PC-9 (cell line): ENCODE results near the gene EVC2. TPM values are rescaled to one million over a fixed set of nuclear protein-coding genes. Genes with fewer than 3 reads are reported as not detected.

ENCODE experiments used
- BruUV-seq: library from RNA; stranded (reverse); fragments of 400-500 nt; replicated peaks from 2 replicates; lab custom pipeline; 2021; lab: Mats Ljungman, UMichigan
- CTCF ChIA-PET: fragments of 300-600 bp; sonication (Branson Sonifier 250); formaldehyde crosslinking; loops from one replicate; lab custom pipeline; 2022; ENCODE audit warnings: antibody characterized with exemption; lab: Charles Lee
- POLR2A ChIA-PET: fragments of 300-600 bp; sonication (Branson Sonifier 250); formaldehyde crosslinking; loops from one replicate; lab custom pipeline; 2022; ENCODE audit warnings: antibody characterized with exemption; ENCODE audit not compliant: unreplicated experiment; lab: Charles Lee
- DNase-seq, 2 experiments: peaks; one replicate each; pipeline versions ENCODE4 v3.0.0 to v3.0.0-alpha.2; 2015 to 2022; ENCODE audit warnings: mixed read lengths in 1 of 2
- H2AFZ ChIP-seq: fragments of 200-600 bp; sonication (generic); 2 replicates; pipeline ENCODE4 v1.8.1; 2017; ENCODE audit warnings: antibody characterized with exemption
- H3F3A ChIP-seq: fragments of 200-600 bp; sonication (generic); 2 replicates; pipeline ENCODE4 v1.8.1; 2017; ENCODE audit warnings: antibody characterized with exemption, mild to moderate bottlenecking, low read depth; ENCODE audit not compliant: insufficient read depth
- H3K27ac ChIP-seq: fragments of 200-600 bp; sonication (generic); 2 replicates; pipeline ENCODE4 v1.6.1; 2016; ENCODE audit warnings: mixed run types
- H3K27me3 ChIP-seq: fragments of 200-600 bp; sonication (generic); 2 replicates; pipeline ENCODE4 v1.6.1; 2016; ENCODE audit warnings: low read depth, mixed run types; ENCODE audit not compliant: insufficient read depth
- H3K36me3 ChIP-seq: fragments of 200-600 bp; sonication (generic); 2 replicates; pipeline ENCODE4 v1.6.1; 2016; ENCODE audit warnings: low read depth, mixed run types
- H3K4me1 ChIP-seq: fragments of 200-600 bp; sonication (generic); replicated peaks from 2 replicates; pipeline ENCODE4 v1.6.1; 2016; ENCODE audit warnings: mixed run types; ENCODE audit not compliant: insufficient read depth
- H3K4me2 ChIP-seq: fragments of 200-600 bp; sonication (generic); 2 replicates; pipeline ENCODE4 v1.6.1; 2017; ENCODE audit warnings: mixed run types
- H3K4me3 ChIP-seq: fragments of 200-600 bp; sonication (generic); 2 replicates; pipeline ENCODE4 v1.6.1; 2016; ENCODE audit warnings: mixed run types
- H3K79me2 ChIP-seq: fragments of 200-600 bp; sonication (generic); 2 replicates; pipeline ENCODE4 v1.6.1; 2017; ENCODE audit warnings: low read depth, mixed run types
- H3K9me2 ChIP-seq: fragments of 200-600 bp; sonication (generic); 2 replicates; pipeline ENCODE4 v1.8.1; 2017; ENCODE audit warnings: mild to moderate bottlenecking; ENCODE audit not compliant: insufficient read depth
- H3K9me3 ChIP-seq: fragments of 200-600 bp; sonication (generic); 2 replicates; pipeline ENCODE4 v1.8.1; 2016; ENCODE audit warnings: low read depth; ENCODE audit not compliant: insufficient read depth
- H4K20me1 ChIP-seq: fragments of 200-600 bp; sonication (generic); 2 replicates; pipeline ENCODE4 v1.8.1; 2017; ENCODE audit not compliant: insufficient read depth
- EZH2 ChIP-seq: fragments of 200-600 bp; sonication (generic); IDR thresholded peaks from 2 replicates; pipeline ENCODE4 v1.8.0; 2017; ENCODE audit warnings: antibody characterized with exemption, low read depth
- intact Hi-C: fragments of 100-400 bp; cut with micrococcal nuclease; formaldehyde crosslinking; loops from one replicate; pipeline ENCODE4 v1.10.0; 2022; ENCODE audit not compliant: unreplicated experiment
- total RNA-seq: library from RNA; stranded (reverse); gene quantifications from 2 replicates; pipeline ENCODE4 v1.2.3, GENCODE V29; 2021
- TF ChIP-seq, protein P1 (sequence below): fragments of 200-600 bp; sonication (generic); conservative IDR thresholded peaks from 2 replicates; pipeline ENCODE4 v1.6.1; 2017; ENCODE audit warnings: mixed run types, antibody characterized with exemption, mild to moderate bottlenecking, moderate library complexity

Gene EVC2
- total RNA-seq, 1 experiment from 2014 or later, result 1.4 TPM

DNA sequence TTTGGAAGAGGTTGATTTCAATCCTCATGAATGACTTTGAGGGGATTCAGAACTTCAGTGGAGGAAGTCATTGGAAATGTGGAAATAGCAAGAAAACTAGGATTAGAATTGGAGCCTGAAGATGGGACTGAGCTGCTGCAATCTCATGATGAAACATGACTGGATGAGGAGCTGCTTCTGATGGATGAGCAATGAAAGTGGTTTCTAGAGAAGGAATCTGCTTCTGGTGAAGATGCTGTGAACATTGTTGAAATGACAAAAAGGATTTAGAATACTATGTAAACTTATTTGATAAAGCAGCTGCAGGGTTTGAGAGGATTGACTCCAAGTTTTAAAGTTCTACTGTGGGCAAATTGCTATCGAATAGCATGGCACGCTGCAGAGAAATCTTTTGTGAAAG lies 29.7 kb upstream of the EVC2 start:
- ChIA-PET POLR2A (no interaction called here), CTCF (no interaction called here)
- Histone ChIP-seq H3F3A (no peaks in the 10 kb centered on the region), H3K79me2 (no peaks in the 10 kb centered on the region), H3K27me3 (no peaks in the 10 kb centered on the region), H2AFZ (no peak overlapping the region), H3K9me3 (no peaks in the 10 kb centered on the region), H3K4me2 (no peak overlapping the region), H3K4me3 (no peak overlapping the region), H3K9me2 (no peaks in the 10 kb centered on the region), H3K27ac (no peak overlapping the region), H3K36me3 (no peaks in the 10 kb centered on the region), H3K4me1 (no peaks in the 10 kb centered on the region), H4K20me1 (no peaks in the 10 kb centered on the region)
- DNase-seq, result no peak
- TF ChIP-seq EZH2, result no peak
- TF ChIP-seq, protein P1, sequence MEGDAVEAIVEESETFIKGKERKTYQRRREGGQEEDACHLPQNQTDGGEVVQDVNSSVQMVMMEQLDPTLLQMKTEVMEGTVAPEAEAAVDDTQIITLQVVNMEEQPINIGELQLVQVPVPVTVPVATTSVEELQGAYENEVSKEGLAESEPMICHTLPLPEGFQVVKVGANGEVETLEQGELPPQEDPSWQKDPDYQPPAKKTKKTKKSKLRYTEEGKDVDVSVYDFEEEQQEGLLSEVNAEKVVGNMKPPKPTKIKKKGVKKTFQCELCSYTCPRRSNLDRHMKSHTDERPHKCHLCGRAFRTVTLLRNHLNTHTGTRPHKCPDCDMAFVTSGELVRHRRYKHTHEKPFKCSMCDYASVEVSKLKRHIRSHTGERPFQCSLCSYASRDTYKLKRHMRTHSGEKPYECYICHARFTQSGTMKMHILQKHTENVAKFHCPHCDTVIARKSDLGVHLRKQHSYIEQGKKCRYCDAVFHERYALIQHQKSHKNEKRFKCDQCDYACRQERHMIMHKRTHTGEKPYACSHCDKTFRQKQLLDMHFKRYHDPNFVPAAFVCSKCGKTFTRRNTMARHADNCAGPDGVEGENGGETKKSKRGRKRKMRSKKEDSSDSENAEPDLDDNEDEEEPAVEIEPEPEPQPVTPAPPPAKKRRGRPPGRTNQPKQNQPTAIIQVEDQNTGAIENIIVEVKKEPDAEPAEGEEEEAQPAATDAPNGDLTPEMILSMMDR, result no peak
- no TSS peak for BruUV-seq
- intact Hi-C loops, result no loop called here

DNA sequence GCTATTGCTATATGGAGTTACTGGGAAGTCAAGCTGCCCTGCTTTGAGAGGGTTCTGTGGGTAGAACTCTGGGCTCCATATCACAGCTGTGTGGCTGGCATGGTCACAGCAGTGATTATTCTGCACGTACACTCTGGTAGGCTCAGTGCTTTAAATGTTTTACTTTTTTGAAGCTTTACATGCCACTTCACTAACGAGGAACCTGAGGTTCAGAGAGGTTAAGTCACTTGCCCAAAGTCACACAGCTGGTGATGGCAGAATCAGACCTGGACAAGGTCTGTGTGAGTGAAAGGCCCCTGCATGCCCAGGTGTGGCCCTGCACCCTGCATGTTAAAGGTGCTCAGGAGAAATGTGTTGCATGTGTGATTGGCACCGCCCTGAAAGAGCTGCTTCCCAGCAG lies 27.1 kb upstream of the EVC2 start:
- Histone ChIP-seq H3K36me3 (no peaks in the 10 kb centered on the region), H4K20me1 (no peaks in the 10 kb centered on the region), H3K4me1 (no peaks in the 10 kb centered on the region), H3F3A (no peaks in the 10 kb centered on the region), H3K27me3 (no peaks in the 10 kb centered on the region), H3K4me2 (no peak overlapping the region), H3K9me3 (no peaks in the 10 kb centered on the region), H3K79me2 (no peaks in the 10 kb centered on the region), H3K27ac (no peak overlapping the region), H3K4me3 (no peak overlapping the region), H2AFZ (no peak overlapping the region), H3K9me2 (no peaks in the 10 kb centered on the region)
- no peak for TF ChIP-seq EZH2
- TF ChIP-seq, protein P1, result no peak
- intact Hi-C loops, result no loop called here
- POLR2A ChIA-PET, result no interaction called here
- DNase-seq, result no peak
- BruUV-seq, result no TSS peak
- CTCF ChIA-PET, result no interaction called here

DNA sequence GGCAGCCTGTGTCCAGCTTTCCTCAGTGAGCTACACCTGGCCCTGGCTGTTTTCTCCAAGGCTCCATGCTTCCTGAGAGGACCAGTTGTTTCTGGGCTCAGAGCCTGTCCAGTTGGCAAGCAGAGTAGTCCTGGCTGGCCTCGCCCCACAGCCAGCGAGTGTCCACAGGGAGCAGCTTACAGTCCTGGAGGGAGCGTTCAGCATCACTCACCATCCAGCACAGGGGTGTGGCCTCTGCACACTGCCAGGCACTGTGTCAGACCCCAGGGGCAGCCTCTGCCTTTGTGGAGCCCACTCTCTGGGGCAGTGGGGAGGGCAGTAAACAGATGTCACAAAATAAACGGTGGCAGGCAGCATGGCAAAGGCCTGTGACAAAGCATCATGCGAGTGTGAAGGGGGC lies 26.5 kb upstream of the EVC2 start:
- CTCF ChIA-PET, result no interaction called here
- no peaks in the 10 kb centered on the region for H3K79me2 ChIP-seq
- no peaks in the 10 kb centered on the region for H3K4me1 ChIP-seq
- H3K9me3 ChIP-seq, result no peaks in the 10 kb centered on the region
- no peaks in the 10 kb centered on the region for H3K9me2 ChIP-seq
- no peaks in the 10 kb centered on the region for H3K36me3 ChIP-seq
- H3K27ac ChIP-seq, result no peak overlapping the region
- intact Hi-C loops, result no loop called here
- POLR2A ChIA-PET, result no interaction called here
- no peaks in the 10 kb centered on the region for H3F3A ChIP-seq
- no peak overlapping the region for H2AFZ ChIP-seq
- TF ChIP-seq, protein P1, result no peak
- TF ChIP-seq EZH2, result no peak
- no peak overlapping the region for H3K4me3 ChIP-seq
- H3K4me2 ChIP-seq, result no peak overlapping the region
- BruUV-seq, result no TSS peak
- H3K27me3 ChIP-seq, result no peaks in the 10 kb centered on the region
- H4K20me1 ChIP-seq, result no peaks in the 10 kb centered on the region
- no peak for DNase-seq
